Vagina (tissue), 2 donors: Measurements from ENCODE around the gene LEKR1.

ENCODE experiments used
- CTCF ChIP-seq, 3 experiments: fragments of 450-650 bp in 2 of 3; fragments of 200-600 bp in 1 of 3; sonication (generic) in 1 of 3; IDR thresholded peaks; one replicate each; pipeline ENCODE4 v1.5.1; 2017 to 2019; ENCODE audit warnings: antibody characterized with exemption in 3 of 3, mild to moderate bottlenecking in 2 of 3, moderate library complexity in 2 of 3
- POLR2A ChIP-seq, 2 donors: fragments of 450-650 bp; IDR thresholded peaks; one replicate each; pipeline ENCODE4 v1.6.1; 2017; ENCODE audit warnings: antibody characterized with exemption in 2 of 2, mild to moderate bottlenecking in 2 of 2, moderate library complexity in 2 of 2
- POLR2AphosphoS5 ChIP-seq, 2 donors: sonication (generic); formaldehyde crosslinking; IDR thresholded peaks; one replicate each; pipeline ENCODE4 v1.9.0; 2017; ENCODE audit warnings: antibody characterized with exemption in 2 of 2, mild to moderate bottlenecking in 2 of 2, low read depth in 1 of 2; ENCODE audit not compliant: insufficient read depth in 1 of 2

- TF ChIP-seq POLR2A (IDR thresholded peaks at IDR 0.05) (no peak), CTCF (IDR thresholded peaks at IDR 0.05) (no peak), POLR2AphosphoS5 (IDR thresholded peaks at IDR 0.05; ENCODE audit: insufficient read depth in 1 of 2, low read depth in 1 of 2) (no peak)
Observed at GRCh38 chr3:156834962-156835535, 8.9 kb downstream of the LEKR1 start.
